Activated CD8-positive, alpha-beta memory T cell treated with anti-CD3 and anti-CD28 coated beads, Interleukin-2, amount 50 U/mL, for 48 hours (primary cell): ENCODE results near the gene BCL2A1.
"Not testable (repeated sequence)": the region's sequence is repeated elsewhere in the genome, so short reads cannot be mapped to it uniquely, and the experiment has no call there.

ENCODE experiments used
- DNase-seq: peaks from one replicate; pipeline ENCODE4 v3.0.0-alpha.2; 2020

BCL2A1 gene

GRCh38 chr15:79988448-79989117, 17.6 kb upstream of the BCL2A1 start:
- no peak for DNase-seq

- no peak for DNase-seq
Measured at GRCh38 chr15:79987969-79988368, 17.0 kb upstream of the BCL2A1 start.

GRCh38 chr15:79987569-79987955, 16.6 kb upstream of the BCL2A1 start:
- no peak for DNase-seq

- no peak for DNase-seq
Measured at GRCh38 chr15:79981831-79982455, 10.9 kb upstream of the BCL2A1 start.

GRCh38 chr15:79978655-79979514, 7.9 kb upstream of the BCL2A1 start:
- DNase-seq: no peak

- DNase-seq: no peak
Measured at GRCh38 chr15:79978260-79978654, 7.3 kb upstream of the BCL2A1 start.

- DNase-seq: no peak
Measured at GRCh38 chr15:79977431-79978054, 6.5 kb upstream of the BCL2A1 start.

GRCh38 chr15:79973456-79974195, 2.6 kb upstream of the BCL2A1 start:
- DNase-seq: no peak

GRCh38 chr15:79972863-79973262, 1.9 kb upstream of the BCL2A1 start:
- no peak for DNase-seq

GRCh38 chr15:79970181-79970580, 815 bp downstream of the BCL2A1 start:
- no peak for DNase-seq

- DNase-seq: no peak
Measured at GRCh38 chr15:79969146-79969545, 1.9 kb downstream of the BCL2A1 start.

GRCh38 chr15:79967298-79968182, 3.5 kb downstream of the BCL2A1 start:
- DNase-seq: no peak

- DNase-seq: no peak
Measured at GRCh38 chr15:79966634-79967297, 4.2 kb downstream of the BCL2A1 start.

- DNase-seq: no peak
Measured at GRCh38 chr15:79965846-79966630, 5.0 kb downstream of the BCL2A1 start.

GRCh38 chr15:79964232-79964805, 6.7 kb downstream of the BCL2A1 start:
- no peak for DNase-seq

GRCh38 chr15:79962921-79963320, 8.1 kb downstream of the BCL2A1 start:
- DNase-seq: not testable (repeated sequence)

- DNase-seq: no peak
Measured at GRCh38 chr15:79962178-79962577, 8.8 kb downstream of the BCL2A1 start.

- DNase-seq: no peak
Measured at GRCh38 chr15:79960502-79961212, 10.3 kb downstream of the BCL2A1 start.

- DNase-seq: no peak
Measured at GRCh38 chr15:79957741-79958140, 13.3 kb downstream of the BCL2A1 start.
